Stimulated activated CD4-positive, alpha-beta T cell treated with anti-CD3 and anti-CD28 coated beads, Interleukin-4, amount 100 ng/mL, for 4 hours (primary cell): Measurements from ENCODE around the gene TXNDC17.
"Not testable (repeated sequence)": the region's sequence is repeated elsewhere in the genome, so short reads cannot be mapped to it uniquely, and the experiment has no call there.

Experiments
- DNase-seq, 2 experiments: peaks; one replicate each; pipeline ENCODE4 v3.0.0-alpha.2; 2020

TXNDC17 gene

DNA sequence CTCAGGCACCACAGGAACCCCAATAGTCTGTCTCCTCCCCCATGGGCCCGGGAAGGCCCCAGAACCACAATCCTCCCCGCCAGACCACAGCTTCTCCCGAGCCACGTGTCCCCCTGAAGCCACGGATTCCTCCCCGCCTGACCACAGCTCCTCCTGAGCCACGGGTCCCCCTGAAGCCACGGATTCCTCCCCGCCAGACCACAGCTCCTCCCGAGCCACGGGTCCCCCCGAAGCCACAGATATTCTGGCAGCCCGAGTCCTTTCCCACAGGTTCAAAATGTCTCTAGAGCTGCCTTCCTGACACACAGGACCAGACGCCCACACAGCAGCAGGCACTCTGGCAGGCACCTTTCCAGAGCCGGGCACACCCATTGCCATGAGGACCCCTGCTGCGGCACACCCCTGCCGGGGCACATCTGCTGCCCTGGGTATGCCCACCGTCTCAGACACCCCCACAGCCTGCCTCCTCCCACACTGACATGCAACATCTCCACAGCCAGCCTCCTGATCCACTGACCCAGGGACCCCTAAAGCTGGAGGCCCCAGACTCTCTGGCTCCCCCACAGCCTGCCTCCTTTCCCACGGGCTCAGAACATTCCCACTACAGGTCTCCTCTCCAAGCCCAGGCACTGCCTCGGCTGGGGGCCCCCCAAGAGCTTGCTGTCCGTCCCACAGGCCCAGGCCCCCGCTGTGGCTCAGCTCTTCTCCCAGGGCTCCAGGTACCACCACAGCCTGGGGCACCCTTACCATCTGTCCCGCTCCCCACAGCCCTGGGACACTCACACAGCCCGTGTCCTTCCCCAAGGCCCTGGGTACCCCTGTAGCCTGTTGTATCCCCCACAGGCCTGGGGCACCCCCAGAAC is 2.6 kb upstream of the TXNDC17 start:
- no peak for DNase-seq

DNA sequence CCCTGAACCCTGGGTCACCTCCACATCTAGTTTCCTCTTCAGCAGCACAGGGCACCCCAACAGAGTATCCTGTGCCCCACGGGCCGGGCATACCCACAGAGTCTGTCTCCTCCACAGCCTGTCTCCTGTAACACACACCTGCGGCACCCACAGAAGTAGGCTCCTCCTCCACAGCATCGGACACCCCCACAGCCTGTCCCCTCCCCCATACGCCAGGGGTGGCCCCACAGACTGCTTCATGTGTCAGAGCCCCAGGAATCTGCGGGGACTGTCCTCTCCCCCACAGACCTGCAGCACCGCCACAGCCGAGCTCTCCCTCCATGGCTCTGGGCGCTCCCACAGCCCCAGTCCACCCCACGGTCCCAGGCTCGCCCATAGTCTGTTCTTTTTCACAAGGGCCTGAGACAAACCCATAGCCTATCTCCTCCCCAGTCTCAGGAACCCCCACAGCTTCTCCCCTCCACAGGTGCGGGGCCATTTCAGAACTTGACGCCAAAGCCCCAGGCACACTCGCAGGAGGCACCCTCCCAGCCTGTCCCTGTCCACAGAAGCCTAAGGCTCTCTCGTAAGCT is 1.8 kb upstream of the TXNDC17 start:
- peak in 1 of 2 experiments; percentile 20 for DNase-seq

DNA sequence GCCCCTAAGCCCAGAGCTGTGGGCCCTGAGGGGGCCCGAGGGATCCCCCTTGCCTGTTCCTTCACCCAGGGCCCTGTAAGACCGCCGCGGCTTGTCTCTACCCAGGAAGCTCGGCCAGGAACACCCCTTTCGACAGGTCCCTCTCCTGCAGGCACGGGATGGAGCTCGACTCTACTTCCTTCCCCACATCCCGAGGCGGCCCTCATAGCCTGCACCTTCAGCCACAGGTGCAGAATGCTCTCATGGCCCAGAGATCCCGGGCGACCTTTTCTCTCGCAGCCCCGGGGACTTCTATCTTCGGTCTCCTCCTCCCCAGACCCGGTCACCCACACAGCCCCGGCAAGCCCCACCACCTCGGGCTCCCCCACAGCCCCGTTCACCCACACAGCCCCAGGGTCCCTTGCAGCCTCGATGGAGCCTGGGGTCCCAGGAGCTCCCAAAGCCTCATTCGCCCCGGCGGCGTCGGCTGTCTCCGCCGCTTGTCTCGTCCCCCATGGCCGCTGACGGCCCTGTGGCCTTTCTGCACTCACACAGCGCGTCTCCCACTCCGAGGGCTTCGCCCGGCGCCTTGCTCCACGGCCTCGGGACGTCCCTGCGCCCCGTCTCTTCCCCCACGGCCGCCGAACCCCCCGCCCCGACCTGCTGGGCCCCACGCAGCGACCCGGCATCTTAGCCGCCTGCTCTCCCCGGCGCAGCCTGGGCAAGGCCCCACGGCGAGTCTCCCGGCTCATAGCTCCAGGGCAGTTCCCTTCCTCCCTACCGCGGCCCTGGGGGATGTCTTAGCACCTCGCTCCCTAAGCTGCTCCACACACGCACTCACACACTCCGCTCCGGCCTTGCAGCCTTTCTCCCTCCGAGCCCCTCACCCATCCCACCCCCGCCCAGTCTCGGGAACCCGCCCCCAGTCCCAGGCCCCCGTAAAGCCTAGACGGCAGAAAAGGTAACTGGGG is 999 bp upstream of the TXNDC17 start:
- peak in 1 of 2 experiments; percentile 37 for DNase-seq

DNA sequence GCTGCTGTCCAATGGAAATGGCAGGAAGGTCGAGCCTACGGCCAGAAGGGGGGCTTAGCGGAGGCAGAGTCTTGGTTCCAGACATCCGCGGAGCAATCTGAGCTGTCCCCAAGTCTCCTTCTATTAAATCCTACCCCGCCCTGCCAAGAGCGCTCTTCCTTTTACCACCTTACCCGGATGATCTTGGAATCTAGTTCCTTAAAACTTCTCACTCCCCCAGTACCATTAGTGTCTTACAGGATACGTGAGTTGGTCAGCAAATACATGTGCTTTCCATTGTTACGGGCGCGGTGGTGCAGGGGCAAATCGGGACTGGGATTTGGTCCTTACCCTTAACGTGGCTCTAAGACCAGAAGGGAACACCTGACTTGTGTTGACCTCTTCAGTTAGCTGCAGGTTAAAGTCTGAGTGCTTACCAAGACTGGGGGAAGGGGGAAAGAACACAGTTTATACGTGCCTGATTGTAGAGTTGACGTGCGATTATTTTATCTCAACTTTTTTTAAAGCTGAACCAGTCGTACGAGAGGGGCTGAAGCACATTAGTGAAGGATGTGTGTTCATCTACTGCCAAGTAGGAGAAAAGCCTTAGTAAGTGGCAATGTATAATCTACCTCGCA is 495 bp downstream of the TXNDC17 start:
- no peak for DNase-seq

DNA sequence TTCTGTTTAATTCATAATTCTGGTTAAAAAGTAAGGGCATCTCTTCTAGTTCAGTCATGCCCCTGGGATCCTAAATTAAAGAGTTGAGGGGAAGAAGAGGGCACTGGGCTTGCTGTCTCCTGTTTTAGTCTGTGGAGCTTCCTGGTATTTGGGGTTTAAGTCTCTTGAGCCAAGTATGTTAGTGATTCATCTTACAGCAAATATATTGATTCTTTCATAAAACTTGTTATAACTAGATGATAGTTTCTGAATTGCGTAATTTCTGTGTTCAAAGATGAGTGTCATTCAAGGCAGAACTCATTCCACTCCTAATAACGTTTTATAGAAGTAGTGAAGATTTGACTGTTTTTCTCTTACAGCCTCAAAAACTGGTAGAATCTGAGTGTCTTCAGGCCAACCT is 1.7 kb downstream of the TXNDC17 start:
- no peak for DNase-seq

DNA sequence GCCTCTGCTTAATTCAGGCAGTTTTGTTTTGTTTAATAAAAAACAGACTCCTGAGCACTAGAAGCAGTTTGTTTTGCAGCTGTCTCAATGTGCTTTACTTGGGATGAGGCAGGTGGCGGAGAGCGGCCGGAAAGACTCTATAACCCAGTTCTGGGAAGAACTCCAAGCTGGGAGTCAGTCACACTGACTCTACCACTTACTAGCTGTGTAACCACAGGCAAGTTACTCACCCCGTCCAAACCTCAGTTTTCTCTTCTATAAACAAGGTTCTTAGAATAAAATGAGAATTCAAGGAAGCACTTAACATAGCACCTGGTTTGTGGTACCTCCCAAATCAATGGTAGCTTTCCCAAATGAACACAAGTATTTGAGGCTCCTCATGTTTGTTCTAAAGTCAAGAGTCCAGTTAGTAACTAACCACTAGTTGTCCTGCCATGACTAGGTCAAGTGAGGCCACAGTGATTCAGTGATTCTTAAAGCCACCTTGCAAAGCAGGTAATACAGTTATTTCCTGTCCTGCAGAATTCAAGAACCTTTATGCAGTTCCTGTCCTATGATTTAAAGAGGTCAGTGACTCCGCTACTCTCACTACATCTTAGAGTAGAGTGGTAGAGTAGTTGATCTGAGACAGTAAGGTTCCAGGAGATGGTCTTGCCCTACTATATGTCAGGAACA is 2.7 kb downstream of the TXNDC17 start:
- no peak for DNase-seq

DNA sequence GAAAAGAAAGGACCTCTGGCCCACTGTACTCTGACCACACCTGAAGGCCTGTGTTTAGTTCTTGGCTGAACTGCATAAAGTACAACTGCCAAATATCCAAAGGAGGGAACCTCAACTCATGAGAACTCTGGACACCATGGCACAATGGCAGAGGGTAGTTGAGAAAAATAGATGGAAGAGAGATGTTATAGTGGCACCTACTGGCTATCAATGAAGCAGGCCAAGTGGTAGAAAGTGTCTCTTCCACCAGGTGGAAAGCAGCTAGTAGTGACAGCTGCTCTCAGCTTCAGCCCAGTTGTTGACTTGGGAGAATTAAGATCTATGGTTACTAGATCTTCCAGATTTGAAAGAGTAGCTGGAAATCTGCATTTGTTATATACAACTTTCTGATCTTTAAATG is 7.3 kb downstream of the TXNDC17 start:
- DNase-seq = no peak

DNA sequence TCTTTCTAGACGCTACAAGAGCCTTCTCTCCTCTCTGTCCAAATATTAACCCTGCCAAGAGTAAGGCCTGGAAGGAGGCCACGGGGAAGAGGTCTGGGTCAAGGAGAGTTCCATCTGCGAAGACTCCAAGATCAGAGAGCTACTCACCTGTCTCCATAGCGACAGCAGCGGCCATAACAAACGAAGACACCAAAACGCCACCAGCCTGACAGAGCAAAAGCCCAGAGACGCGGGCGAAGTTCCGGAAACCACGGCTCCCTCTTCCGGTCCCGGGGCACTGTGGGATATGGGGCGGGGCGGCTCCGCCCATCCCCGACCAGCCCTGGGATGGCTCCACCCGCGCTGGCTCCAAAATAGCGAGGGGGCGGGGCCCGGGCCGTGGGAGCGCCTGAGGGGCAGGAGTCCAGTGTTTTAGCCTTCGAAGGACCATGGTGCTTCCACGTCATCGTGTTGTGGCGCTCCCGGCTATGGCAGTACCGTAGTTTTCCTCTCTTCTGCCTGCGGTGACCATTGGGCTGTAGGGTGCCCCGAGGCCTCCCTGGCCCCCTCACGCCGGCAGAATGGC is 10.6 kb downstream of the TXNDC17 start, which contains the start of the genes C17orf100 and MED31:
C17orf100 (plus strand) TSS at position 409 of the 565 bp plus-strand sequence; CDS start at position 561, 152 bp downstream.
MED31 (minus strand) TSS at position 252 of the 565 bp plus-strand sequence; CDS start at position 175, 77 bp downstream.
- peak; percentile 90 to 92 for DNase-seq

DNA sequence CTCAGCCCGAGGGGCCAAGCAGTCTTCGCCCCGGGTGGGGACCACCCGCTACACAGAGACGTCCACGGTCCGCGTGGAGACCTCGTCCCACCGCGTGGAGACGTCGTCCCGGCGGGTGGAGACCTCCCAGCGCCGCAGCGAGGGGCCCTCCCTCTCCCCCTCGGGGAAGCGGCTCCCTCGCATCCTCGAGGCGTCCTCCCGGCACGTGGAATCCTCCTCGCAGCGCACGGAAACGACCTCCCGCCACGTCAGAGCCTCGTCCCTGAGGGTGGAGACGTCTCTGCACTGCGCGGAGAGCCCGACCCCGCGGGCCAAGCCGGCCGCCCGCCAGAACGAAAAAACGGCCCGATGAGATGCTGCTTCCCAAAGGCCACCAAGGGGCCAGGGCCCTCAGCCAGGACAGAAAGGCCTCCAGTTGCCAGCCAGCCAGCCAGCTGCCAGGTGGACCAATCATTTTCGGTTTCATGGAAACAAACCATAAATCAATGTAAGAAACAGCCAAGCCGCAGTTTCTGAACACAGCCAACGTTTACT is 11.1 kb downstream of the TXNDC17 start:
- DNase-seq = peak in 1 of 2 experiments; percentile 25

DNA sequence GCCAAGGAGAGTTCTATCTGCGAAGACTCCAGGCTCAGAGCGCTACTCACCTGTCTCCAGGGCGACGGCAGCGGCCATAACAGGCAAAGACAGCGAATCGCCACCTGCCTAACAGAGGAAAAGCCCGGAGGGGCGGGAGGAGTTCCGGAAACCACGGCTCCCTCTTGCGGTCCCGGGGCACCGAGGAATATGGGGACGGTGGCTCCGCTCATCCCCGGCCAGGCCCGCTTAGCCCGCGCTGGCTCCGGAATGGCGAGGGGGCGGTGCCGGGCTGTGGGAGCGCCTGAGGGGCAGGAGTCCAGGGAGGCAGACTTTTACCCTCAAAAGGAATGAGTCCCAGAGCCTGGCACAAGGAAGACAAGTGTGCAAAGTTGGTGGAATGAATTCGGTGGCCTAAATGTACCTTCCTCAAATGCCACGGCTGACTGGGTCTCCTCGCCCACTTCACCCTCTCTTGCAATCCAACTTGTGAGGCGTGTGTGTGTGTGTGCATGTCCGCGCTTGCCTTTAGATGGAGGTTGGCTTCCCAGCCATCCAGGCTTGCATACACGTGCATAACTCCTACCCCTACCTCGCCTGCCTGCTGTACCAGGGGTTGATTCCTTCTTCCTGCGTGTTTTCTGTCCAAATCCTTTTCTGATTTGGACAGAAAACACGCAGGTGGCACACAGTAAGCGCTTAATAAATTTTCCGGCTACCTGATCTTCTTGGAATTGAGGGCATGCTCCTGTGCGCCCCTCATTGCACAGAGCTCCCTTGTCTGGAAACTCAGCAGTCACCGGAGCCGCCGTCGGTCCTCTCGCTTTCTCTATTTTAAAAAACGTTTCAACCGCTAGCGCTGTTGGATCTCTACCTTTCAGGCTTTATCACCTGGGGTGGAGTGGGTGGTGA is 14.2 kb downstream of the TXNDC17 start:
- DNase-seq = no peak

DNA sequence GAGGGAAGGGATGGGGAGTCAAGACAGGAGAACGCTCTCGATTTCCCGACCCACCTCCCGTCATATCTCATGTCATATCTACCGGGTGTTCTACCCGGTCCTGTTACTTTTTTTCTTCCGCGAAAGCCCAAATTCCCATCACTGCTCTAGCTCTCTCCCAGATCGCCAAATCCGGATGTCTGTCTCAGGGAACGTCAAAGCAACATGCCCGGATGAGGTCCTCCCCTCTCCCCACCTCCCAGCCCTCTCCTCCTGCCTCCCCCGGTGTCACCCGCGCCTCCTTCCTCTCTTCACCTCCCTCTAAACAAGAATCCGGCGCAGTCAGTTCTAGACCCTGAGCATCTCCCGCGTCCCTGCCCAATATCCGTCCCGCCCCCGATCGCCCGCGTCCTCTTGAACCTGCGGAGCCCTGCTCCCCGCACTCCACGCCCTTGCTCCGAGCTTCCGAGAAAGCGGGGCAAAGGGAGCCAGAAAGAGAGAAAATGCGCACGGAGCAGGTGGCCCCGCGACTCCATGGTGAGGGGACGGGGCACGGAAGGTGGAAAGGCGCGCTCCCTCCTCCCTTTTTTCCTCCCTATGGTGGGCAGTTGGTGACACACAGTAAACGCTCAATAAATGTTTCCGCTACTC is 15.0 kb downstream of the TXNDC17 start:
- DNase-seq = not testable (repeated sequence)

DNA sequence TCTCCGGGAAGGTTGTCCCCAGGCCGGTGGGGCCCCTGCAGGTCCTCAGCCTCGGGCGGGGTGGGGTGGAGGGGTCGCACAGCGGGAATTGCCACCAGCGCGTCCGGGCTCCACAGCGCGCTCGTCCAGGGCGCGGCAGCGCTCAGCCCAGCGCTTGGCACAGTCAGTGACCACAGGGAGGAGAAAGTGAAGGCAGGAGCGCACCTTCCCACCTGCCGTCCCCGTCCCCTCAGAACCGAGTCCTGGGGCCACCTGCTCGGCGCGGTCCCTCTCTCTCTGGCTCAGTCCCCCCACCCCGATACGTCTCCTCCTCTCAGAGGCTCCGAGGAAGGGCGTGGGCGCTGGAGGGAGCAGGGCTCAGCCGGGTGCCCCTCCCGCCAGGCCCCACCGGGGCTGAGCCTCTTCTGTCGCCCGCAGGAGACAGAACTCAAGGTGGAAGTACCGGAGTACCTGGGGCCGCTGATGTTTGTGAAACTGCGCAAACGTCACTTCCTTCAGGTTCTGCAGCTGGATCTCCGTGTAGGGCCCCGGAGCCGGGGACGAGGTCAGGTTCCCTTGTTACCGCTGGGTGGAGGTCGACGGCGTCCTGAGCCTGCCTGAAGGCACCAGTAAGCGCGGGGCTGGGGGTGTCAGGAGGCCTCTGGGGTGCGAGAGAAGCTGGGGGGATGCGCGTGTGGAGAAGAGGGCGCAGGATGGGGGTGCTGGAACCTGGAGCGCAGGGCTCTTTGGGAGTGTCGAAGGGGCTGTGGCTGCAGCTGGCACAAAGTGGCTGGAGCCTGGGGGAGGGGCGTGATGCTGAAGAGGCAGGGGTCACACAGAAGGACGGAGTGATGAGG is 16.2 kb downstream of the TXNDC17 start:
- DNase-seq = peak; percentile 51 to 52

DNA sequence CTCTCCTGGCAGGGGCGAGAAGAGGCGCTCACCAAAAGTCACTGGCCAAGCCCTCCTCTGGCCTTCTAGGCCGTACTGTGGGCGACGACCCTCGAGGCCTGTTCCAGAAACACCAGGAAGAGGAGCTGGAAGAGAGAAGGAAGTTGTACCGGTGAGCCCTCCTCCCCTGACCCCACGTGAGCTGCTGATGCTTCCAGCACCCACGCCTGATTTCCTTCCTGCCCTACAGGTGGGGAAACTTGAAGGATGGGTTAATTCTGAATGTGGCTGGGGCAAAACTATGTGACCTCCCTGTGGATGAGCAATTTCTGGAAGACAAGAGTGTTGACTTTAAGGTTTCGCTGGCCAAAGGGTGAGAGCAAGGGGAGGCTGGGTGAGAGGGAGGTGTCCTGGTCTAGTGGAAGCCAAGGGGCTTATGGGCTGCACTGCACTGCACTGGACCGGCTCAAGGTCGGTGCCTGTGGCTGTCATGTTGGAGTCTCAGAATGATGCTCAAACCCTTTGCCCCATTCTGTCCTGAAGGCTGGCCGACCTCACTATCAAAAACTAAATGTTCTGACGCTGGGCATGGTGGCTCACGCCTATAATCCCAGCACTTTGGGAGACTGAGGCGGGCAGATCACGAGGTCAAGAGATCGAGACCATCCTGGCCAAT is 16.9 kb downstream of the TXNDC17 start:
- no peak for DNase-seq

DNA sequence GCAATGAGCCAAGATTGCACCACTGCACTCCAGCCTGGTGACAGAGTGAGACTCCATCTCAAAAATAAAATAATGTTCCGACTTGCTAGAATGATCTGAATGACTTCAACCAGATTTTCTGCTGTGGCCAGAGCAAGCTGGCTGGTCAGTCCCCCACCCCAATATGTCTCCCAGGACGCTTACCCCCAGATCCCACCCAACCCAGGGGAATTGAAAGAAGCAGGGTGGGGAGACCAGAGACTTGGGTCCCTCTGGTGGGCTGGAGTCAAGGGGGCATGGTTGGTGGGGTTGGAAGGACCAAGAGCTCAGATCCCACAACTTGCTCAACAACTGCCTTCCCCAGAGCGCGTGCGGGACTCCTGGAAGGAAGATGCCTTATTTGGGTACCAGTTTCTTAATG is 17.6 kb downstream of the TXNDC17 start:
- DNase-seq = not testable (repeated sequence)

DNA sequence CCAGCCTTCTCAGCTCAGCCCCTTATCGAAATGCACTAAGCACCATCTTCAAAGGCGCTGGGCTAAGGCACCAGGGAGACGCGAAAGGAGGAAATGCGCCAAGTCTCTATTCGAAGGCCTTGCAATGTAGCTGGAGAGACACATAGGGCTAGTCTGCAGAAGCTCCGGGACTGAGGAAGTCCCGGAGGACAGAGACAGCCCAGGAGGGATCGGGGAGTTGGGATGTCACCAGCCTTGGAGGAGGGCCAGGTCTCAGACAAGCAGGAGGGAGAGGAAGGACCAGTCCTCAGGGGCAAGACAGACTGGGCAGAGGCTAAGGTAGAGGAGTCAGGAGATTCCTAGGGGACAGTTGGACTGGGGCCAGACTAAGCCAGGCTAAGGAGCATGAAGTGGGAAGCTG is 19.2 kb downstream of the TXNDC17 start:
- no peak for DNase-seq

DNA sequence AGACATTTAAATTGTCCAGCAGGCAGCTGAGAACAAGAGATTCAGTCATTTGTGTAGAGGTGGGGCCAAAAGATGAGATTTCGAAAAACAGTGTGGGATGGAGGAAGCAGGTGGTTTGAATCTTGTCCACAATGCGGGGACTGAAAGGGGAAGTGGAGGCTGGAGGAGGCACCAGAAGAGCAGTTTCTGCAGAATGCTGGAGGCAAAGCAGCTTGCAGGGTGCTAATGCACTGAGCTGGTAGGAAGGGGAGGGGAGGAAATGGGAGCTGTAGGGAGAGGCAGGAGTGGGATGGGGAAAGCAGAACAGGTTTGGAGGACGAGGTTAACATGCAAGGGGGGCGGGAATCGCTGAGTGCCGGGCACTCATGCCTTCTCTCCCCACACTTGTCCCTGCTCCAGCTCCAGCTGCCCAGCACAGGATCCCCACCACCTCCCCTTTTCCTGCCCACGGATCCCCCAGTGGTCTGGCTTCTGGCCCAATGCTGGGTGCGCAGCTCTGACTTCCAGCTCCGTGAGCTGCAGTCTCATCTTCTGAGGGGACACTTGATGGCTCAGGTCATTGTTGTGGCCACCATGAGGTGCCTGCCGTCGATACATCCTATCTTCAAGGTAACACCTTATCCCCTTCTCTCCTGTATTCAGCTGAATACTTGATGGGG is 20.1 kb downstream of the TXNDC17 start:
- DNase-seq = no peak

DNA sequence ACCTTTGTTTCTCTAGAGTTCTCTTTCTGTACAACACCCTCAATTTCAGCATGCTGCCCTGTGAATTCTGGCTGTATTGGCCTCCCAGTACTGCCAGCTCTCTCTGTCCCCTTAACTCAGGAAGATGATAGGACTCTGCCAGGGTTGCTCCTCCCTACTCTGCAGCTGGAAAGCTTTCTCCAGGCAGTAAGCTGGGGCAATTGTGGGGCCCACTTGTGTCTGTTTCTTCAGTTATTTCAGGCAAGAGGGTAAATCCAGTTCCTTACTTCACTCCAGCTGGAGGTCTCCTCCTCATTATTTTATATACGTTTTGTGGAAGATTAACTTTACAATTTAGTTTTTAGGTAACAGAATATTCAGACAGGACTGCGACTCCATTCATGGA is 20.6 kb downstream of the TXNDC17 start:
- no peak for DNase-seq

DNA sequence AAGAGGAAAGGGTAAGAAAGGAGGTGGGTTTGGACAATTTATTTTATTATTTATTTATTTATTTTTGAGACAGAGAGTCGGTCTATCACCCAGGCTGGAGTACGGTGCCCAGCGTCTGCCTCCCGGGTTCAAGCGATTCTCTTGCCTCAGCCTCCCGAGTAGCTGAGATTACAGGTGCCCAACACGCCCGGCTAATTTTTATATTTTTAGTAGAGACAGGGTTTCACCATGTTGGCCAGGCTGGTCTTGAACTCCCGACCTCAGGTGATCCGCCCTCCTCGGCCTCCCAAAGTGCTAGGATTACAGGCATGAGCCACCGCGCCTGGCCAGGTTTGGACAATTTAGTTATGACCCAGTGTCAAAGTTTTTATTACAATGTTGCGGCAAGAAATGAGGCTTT is 22.3 kb downstream of the TXNDC17 start:
- DNase-seq = not testable (repeated sequence)
